GM21723 (cell line): ENCODE results near the gene SMCP.

ENCODE experiments used
- ATAC-seq: cut with Tn5 transposase; IDR thresholded peaks from one replicate; pipeline ENCODE4 v1.9.1; 2021; ENCODE audit warnings: mild to moderate bottlenecking, moderate library complexity; ENCODE audit not compliant: unreplicated experiment

The SMCP gene

GRCh38 chr1:152886085-152886484 is 8.0 kb downstream of the SMCP start:
- no peak for ATAC-seq

GRCh38 chr1:152886758-152887409 is 8.8 kb downstream of the SMCP start:
- no peak for ATAC-seq

DNA sequence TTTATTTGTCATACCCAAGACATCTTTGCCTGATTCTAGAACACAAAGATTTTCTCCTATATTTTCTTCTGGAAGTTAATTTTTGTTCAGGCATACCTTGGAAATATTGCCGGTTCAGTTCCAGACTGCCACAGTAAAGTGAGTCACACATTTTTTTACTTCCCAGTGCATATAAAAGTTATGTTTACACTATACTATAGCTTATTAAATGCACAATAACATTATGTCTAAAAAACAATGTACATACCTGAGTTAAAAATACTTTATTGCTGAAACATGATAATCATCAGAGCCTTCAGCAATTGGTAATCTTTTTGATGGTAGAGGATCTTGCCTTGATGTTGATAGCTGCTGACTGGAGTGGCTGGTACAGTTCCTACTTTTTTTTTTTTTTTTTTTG is 10.0 kb downstream of the SMCP start:
- ATAC-seq = no peak

GRCh38 chr1:152899027-152899426 is 20.9 kb downstream of the SMCP start:
- ATAC-seq = no peak

- no peak for ATAC-seq
Measured at GRCh38 chr1:152899883-152900282, 21.8 kb downstream of the SMCP start.

DNA sequence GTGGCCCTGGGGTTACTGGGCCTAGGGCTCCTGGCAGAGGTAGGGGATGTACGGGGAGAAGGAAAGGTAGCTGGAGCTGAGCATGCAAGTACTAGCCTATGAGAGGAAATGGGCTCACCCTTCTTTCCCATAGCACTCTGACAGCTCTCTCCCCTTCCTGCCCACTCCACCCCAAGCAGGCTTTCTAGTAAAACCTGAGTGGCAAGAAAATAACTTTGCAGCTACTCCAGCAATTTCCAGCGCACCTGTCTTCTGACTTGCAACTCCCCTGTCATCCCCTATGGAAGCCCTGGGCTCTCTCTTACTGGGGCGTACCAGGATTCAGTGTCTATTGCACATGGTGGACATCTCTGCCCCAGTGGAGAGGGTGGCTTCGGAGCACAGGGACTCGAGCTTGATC is 23.5 kb downstream of the SMCP start:
- no peak for ATAC-seq

- no peak for ATAC-seq
Measured at GRCh38 chr1:152902636-152903035, 24.5 kb downstream of the SMCP start.

GRCh38 chr1:152904688-152905440 is 26.7 kb downstream of the SMCP start:
- no peak for ATAC-seq

GRCh38 chr1:152906023-152906565 is 28.0 kb downstream of the SMCP start:
- no peak for ATAC-seq

DNA sequence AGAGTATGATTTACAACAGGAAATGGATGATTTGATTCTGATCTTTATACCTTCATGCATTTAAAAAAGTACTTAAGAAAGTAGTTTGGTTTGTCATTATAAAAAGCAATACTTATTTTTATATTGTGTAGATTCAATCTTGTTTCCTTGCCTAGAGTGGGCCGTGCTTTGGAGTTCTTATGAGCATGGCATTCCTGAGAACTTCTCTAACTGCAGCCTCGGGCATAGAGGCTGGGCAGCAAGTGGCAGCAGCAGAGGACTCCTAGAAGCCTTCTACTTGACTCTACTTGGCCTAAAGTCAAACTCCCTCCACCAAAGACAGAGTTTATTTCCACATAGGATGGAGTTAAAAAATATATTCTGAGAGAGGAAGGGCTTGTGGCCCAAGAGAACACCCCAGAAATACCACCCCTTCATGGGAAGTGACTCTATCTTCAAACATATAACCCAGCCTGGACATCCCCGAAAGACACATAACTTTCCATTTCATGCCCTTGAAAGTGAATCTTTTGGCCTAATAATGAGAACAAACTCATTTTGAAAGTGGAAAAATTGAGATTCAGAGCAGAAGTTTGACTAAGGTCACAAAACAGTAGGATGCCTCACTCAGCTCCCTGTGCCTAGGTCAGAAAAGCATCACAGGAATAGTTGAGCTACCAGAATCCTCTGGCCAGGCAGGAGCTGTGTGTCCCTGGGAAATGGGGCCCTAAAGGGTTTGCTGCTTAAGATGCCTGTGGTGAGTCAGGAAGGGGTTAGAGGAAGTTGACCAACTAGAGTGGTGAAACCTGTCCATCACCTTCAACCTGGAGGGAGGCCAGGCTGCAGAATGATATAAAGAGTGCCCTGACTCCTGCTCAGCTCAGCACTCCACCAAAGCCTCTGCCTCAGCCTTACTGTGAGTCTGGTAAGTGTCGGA is 29.8 kb downstream of the SMCP start, which contains the start of gene IVL:
IVL (plus strand) TSS at position 861 of the 916 bp plus-strand sequence. CDS start 1,252 bp downstream, outside the sequence.
- no peak for ATAC-seq

- no peak for ATAC-seq
Measured at GRCh38 chr1:152909206-152909605, 31.1 kb downstream of the SMCP start.

GRCh38 chr1:152912471-152912870 is 34.3 kb downstream of the SMCP start:
- ATAC-seq = no peak

GRCh38 chr1:152912900-152913299 is 34.8 kb downstream of the SMCP start:
- ATAC-seq = no peak

DNA sequence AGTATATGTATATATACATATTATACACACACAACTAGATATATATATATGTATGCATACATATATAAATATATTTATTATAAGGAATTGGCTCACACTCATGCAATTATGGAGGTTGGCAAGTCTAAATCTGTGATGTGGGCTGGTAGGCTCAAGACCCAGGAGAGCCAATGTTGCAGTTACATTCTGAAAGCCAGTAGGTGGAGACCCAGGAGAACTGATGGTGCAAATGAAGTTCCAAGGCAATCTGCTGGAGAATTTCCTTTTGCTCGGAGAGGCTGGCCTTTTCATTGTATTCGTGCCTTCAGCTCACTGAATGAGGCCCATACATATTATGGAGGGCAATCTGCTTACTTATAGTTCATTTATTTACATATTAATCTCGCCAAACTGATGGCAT is 39.7 kb downstream of the SMCP start:
- no peak for ATAC-seq

GRCh38 chr1:152919071-152919470 is 40.9 kb downstream of the SMCP start:
- no peak for ATAC-seq

DNA sequence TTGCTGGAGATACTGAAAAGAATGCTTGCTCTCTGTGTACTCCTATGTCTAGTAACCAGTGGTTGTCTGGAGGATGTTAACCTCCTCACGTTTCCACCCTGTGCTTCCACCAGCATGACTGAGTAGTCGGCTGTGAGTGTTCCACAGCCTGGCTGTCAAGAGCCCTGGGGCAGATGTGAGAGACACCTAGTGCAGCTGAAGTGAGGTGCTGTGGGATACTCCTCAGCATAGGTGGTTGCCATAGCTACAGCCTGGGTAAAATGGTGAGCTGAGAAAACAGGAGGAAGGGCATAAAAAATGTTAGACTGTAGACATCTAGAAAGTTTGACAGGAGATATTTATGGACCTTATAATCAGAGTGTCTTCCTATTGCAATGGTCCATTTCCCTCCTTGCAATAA is 46.1 kb downstream of the SMCP start:
- no peak for ATAC-seq

GRCh38 chr1:152926091-152926490 is 48.0 kb downstream of the SMCP start:
- no peak for ATAC-seq

DNA sequence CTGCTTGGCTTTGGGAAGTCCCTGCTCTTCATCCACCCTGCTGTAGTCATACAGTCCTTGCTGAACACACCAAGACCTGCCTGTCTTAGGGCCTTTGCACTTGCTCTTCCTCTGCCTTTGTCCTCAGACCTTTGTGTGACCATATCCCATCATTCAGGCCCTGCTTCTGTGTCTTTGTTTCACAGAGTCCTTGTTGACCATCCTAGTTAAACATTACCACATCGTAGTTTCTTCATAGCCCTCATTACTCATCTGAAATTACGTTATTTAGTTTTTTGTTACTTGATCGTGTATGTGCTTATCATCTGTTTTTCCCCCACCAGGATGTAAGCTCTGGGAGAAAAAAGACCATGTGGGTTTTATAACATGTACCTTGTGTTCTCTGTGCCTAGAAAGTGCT is 50.5 kb downstream of the SMCP start:
- ATAC-seq = no peak

- no peak for ATAC-seq
Measured at GRCh38 chr1:152932170-152932811, 54.2 kb downstream of the SMCP start.

DNA sequence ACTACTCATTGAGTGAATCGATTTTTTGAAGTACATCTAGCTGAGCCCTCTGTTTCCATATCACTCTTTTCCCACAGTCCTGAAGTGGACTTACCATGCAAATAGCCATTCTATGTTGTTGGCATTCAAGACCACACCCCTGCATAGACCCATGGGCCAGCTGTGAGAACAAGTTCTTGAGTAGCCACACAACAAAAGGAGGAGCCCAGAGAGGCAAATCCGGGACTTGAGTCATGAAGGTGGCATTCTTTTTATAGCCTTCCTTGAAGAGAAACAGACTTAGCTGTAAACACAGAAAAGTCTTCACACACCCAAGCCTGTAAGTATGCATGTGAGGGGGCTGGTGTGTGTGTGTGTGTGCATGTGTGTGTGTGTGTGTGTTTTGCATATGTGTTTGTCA is 55.1 kb downstream of the SMCP start:
- ATAC-seq = no peak
